Thymus (tissue), 11 donors: ENCODE data around the gene DYDC2. TPM values are rescaled to one million over a fixed set of nuclear protein-coding genes. Genes with fewer than 3 reads are reported as not detected.
A peak's percentile ranks its signal among the peaks of the same experiment; 100 is the strongest.

ENCODE experiments used
- DNase-seq, 9 donors: peaks; one replicate each; pipeline ENCODE4 v3.0.0-alpha.2; 2013; ENCODE audit warnings: low spot score in 9 of 9, low read depth in 6 of 9, missing footprints in 1 of 9
- H3K27ac ChIP-seq, 2 donors: one replicate each; pipeline ENCODE4 v1.5.1; 2013; ENCODE audit warnings: control low read depth in 1 of 2, low read depth in 1 of 2, low read length in 1 of 2, mild to moderate bottlenecking in 1 of 2, moderate library complexity in 1 of 2
- H3K27me3 ChIP-seq, 2 donors: one replicate each; pipeline ENCODE4 v1.5.1; 2013; ENCODE audit warnings: low read length in 1 of 2; ENCODE audit not compliant: control insufficient read depth in 2 of 2, insufficient read depth in 1 of 2
- H3K36me3 ChIP-seq, 2 donors: one replicate each; pipeline ENCODE4 v1.5.1; 2013; ENCODE audit warnings: low read length in 1 of 2, mild to moderate bottlenecking in 1 of 2, moderate library complexity in 1 of 2; ENCODE audit not compliant: control insufficient read depth in 2 of 2, insufficient read depth in 2 of 2
- H3K4me1 ChIP-seq, 2 donors: one replicate each; pipeline ENCODE4 v1.5.1; 2013; ENCODE audit warnings: low read length in 2 of 2; ENCODE audit not compliant: control insufficient read depth in 2 of 2, insufficient read depth in 2 of 2
- H3K4me3 ChIP-seq, 2 donors: one replicate each; pipeline ENCODE4 v1.5.1; 2013; ENCODE audit warnings: low read length in 2 of 2, control low read depth in 1 of 2, mild to moderate bottlenecking in 1 of 2
- H3K9me3 ChIP-seq, 2 donors: one replicate each; pipeline ENCODE4 v1.5.1; 2013; ENCODE audit warnings: low read length in 1 of 2, mild to moderate bottlenecking in 1 of 2; ENCODE audit not compliant: control insufficient read depth in 2 of 2, insufficient read depth in 1 of 2
- WGBS: extraction: QIAGEN DNeasy Blood & Tissue Kit; methylation state at CpG from one replicate; pipeline ENCODE4 v1.1.7; 2013; 5-methylcytosine and 5-hydroxymethylcytosine counted together
- polyA plus RNA-seq: library from polyadenylated mRNA; stranded (reverse); fragments of 200-250 nt; gene quantifications from one replicate; pipeline ENCODE4 v1.2.3, GENCODE V29; 2013
- total RNA-seq: library from RNA; stranded (reverse); fragments of 120-200 nt; gene quantifications from one replicate; pipeline ENCODE4 v1.2.4, GENCODE V29; 2013
- donor health status: healthy.

Gene DYDC2
- total and polyA plus RNA-seq, 2 donors: 0.05 to 0.52 TPM

DNA sequence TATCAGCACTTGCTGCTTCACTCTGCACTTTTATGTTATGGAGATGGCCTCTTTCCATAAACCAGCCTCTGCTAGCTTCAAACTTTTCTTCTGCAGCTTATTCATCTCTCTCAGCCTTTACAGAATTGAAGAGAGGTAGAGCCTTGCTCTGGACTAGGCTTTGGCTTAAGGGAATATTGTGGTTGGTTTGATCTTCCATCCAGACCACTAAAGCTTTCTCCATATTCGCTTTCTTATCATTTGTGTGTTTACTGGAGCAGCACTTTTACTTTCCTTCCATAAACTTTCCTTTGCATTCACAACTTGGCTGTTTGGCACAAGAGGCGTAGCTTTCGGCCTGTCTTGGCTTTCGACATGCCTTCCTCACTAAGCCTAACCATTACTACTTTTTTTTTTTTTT is 23.6 kb downstream of the DYDC2 start:
- WGBS: 97% methylated on average over 4 of the region's 4 CpGs

DNA sequence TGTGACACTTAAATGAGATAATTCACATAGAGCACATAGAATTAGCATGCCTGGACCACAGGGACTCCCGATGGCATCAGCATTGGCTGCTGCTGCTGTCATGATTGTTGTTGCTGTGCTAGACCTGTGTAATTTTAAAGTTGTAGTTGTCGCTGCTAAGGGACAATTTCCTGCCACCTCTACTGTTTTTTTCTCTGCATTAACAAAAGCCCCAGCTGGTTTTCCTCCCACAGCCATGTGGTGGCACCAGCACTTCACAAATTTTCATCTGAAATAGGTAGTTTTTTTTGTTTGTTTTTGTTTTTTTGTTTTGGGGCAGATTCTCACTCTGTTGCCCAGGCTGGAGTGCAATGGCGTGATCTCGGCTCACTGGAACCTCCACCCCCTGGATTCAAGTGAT is 26.4 kb downstream of the DYDC2 start:
- H3K4me1 ChIP-seq: peaks cover 3 to 5% of the 10 kb centered on the region in 2 donors
- H3K27ac ChIP-seq: no peak overlapping the region
- H3K9me3 ChIP-seq: no peaks in the 10 kb centered on the region
- H3K4me3 ChIP-seq: no peak overlapping the region
- no peaks in the 10 kb centered on the region for H3K27me3 ChIP-seq
- H3K36me3 ChIP-seq: no peaks in the 10 kb centered on the region
- peak; percentile 29 to 85 (median 51) for DNase-seq
- 8% methylated on average over 4 of the region's 4 CpGs for whole genome bisulfite sequencing

More for the DNA sequence above, 23.6 kb downstream of the DYDC2 start:
- Histone ChIP-seq H3K9me3 (no peaks in the 10 kb centered on the region), H3K4me3 (no peak overlapping the region), H3K4me1 (peaks cover 3 to 5% of the 10 kb centered on the region in 2 donors), H3K36me3 (no peaks in the 10 kb centered on the region), H3K27ac (no peak overlapping the region), H3K27me3 (no peaks in the 10 kb centered on the region)
- DNase-seq: no peak

DNA sequence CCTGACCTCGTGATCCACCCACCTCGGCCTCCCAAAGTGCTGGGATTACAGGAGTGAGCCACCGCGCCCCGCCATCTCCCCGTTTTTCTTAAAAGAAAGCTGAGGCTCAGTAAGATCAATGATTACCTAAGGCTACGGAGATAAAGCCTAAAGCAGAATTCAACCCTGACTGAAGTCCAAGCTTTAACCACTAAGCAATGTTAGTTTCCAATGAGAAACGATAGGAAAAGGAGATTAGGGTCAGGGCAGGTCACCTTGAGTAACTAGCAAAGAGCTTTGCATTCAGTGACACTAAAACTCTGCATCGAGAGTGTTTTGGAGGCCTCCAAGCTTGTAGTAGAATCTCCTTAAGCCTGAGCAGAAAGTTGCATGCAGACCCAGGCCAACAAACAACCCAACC is 34.2 kb downstream of the DYDC2 start:
- Histone ChIP-seq H3K9me3 (no peaks in the 10 kb centered on the region), H3K4me1 (peaks cover 0 to 5% of the 10 kb centered on the region in 2 donors), H3K36me3 (no peaks in the 10 kb centered on the region), H3K27ac (no peak overlapping the region), H3K27me3 (peaks cover 0 to 3% of the 10 kb centered on the region in 2 donors), H3K4me3 (no peak overlapping the region)
- no peak for DNase-seq
- WGBS: 88% methylated on average over 9 of the region's 9 CpGs

DNA sequence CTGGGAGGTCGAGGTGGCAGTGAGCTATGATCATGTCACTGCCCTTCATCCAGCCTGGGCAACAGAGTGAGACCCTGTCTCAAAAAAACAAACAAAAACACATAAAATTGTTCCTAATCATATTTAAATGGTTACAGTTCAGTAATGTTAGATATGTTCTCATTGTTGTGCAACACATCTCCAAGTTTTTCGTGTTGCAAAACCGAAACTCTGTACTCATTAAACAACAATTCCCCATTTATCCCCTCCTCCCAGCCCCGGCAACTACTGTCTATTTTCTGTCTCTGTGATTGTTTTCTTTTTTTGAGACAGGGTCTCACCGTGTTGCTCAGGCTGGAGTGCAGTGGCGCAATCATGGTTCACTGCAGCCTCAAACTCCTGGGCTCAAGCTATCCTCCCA is 35.7 kb downstream of the DYDC2 start:
- Histone ChIP-seq H3K27ac (no peak overlapping the region), H3K36me3 (no peaks in the 10 kb centered on the region), H3K9me3 (no peaks in the 10 kb centered on the region), H3K4me3 (no peak overlapping the region), H3K27me3 (peaks cover 0 to 4% of the 10 kb centered on the region in 2 donors), H3K4me1 (peaks cover 0 to 5% of the 10 kb centered on the region in 2 donors)
- no peak for DNase-seq
- WGBS: 97% methylated on average over 6 of the region's 6 CpGs

DNA sequence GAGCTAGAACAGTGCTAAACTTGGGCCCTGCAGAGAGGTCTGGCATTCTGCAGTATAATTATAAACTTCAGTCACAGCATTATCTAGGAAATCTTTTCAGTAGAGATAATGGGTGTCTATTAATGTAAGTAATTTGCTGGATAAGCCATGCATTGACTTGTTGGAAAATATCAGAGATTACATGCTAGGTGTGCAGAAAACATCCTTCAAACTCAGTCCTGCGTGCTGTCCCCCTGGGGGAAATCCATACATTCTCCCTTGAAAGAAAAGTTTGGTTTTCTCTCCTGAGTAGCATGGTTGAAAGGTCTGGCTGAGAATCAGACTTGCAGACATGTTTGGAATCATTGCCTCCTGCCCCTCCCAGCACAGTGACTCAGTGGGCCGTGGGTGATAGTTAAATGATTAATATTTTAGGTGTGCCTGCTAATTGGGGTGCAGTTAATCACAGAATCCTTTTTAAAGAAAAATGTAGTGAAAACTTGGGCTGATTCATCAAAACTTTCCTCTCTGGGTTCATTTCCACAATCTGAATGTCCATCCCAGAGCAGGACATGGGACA is 37.9 kb downstream of the DYDC2 start:
- no peak for DNase-seq
- no peak overlapping the region for H3K27ac ChIP-seq
- H3K27me3 ChIP-seq: peaks cover 0 to 4% of the 10 kb centered on the region in 2 donors
- WGBS: 98% methylated on average over 2 of the region's 2 CpGs
- H3K36me3 ChIP-seq: no peaks in the 10 kb centered on the region
- no peaks in the 10 kb centered on the region for H3K4me1 ChIP-seq
- H3K9me3 ChIP-seq: no peaks in the 10 kb centered on the region
- no peak overlapping the region for H3K4me3 ChIP-seq

DNA sequence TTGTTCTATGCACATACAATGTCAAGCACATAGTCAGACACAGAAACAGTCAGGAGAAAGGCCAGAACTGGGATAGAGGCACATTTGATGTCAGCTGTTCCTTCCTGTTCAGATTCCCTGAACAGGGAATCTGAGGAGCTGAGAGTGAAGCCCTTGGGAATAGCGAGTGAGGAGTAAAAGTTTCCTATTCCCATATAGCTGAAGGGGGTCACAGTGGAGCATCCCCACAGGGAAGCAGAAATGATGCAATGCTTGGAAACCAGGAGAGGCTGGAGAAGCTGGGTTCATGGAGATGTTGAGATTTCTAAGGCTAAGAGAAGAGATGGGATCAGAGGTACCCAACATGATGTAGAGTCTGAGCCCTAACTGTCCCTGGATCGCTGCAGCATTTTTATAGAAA is 40.4 kb downstream of the DYDC2 start:
- H3K4me3 ChIP-seq: no peak overlapping the region
- H3K27me3 ChIP-seq: peaks cover 0 to 4% of the 10 kb centered on the region in 2 donors
- 97% methylated on average over 2 of the region's 2 CpGs for WGBS
- no peaks in the 10 kb centered on the region for H3K4me1 ChIP-seq
- no peak for DNase-seq
- no peak overlapping the region for H3K27ac ChIP-seq
- H3K36me3 ChIP-seq: no peaks in the 10 kb centered on the region
- H3K9me3 ChIP-seq: no peaks in the 10 kb centered on the region

DNA sequence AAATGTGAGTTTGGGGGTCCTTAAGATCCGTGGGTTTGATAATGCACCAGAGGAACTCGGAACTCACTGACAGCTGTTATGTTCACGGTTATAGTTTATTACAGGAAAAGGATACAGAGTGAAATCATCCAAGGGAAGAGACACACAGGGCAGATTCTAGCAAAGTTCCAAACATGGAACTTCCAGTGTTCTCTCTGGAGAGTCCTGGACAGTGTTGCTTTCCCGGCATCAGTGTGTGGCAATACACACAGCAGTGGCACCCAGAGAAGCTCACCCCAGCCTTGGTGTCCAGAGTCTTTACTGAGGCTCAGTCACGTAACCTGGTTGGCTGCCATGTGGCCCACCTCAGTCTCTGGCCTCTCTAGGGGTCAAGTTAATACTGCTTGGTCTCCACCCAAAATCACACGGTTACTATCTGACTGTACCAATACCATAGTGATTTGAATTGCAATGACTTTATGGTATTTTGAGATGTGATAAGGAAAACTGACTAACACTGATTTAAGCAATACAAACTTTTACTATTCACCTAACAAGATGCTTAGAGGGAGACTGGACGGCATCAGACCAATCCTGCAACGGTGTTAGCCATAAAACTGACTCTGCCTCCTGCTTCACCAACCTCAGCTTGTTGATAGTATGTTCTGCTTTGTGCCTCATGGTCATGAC is 43.7 kb downstream of the DYDC2 start:
- Histone ChIP-seq H3K36me3 (no peaks in the 10 kb centered on the region), H3K9me3 (no peaks in the 10 kb centered on the region), H3K27ac (no peak overlapping the region), H3K4me3 (no peak overlapping the region), H3K4me1 (no peaks in the 10 kb centered on the region), H3K27me3 (peaks cover 0 to 4% of the 10 kb centered on the region in 2 donors)
- 82% methylated on average over 8 of the region's 8 CpGs for WGBS
- DNase-seq: no peak

DNA sequence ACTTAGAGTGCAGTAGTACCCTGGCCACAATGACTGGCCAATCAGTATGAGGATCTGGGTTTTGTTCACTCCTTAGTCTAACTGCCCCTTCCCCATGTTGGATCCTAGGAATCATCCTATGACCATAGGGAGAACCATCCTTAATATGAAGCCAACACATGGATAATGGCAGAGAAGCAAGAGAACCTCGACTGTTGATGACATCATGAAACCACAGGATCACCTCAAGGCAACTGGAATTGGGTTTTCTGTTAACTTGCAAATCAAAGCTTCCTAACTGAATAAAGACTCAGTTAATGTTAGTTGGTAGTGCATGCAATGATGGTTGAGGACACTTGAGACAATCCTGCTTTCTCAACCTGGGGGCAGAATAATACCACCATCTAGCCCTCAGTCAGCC is 48.5 kb downstream of the DYDC2 start:
- Histone ChIP-seq H3K4me1 (peaks cover 0 to 19% of the 10 kb centered on the region in 2 donors), H3K36me3 (no peaks in the 10 kb centered on the region), H3K27ac (no peak overlapping the region), H3K4me3 (no peak overlapping the region), H3K27me3 (peaks cover 0 to 10% of the 10 kb centered on the region in 2 donors), H3K9me3 (no peaks in the 10 kb centered on the region)
- WGBS: 72% methylated on average over 1 of the region's 1 CpG
- DNase-seq: no peak

DNA sequence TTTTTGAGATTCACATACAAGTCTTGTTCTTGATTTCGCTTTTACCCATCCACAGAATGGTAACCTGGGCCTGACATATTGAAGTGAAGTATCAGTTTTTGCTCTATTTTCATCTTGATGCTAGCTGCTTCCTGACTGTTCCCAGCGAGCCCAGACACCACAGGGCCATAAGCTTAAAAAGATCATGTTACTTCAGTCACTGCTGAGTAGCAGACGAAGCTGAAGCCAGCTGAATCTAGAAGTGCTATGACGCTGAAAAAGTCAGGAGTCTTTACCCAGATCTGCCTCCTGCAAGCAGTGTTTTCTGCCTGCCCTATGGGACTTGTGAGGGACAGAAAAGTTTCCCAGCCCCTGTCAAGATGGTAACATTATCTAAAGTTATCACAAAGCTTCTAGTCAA is 49.0 kb downstream of the DYDC2 start:
- Histone ChIP-seq H3K9me3 (no peaks in the 10 kb centered on the region), H3K4me1 (peaks cover 0 to 24% of the 10 kb centered on the region in 2 donors), H3K27me3 (peaks cover 0 to 10% of the 10 kb centered on the region in 2 donors), H3K36me3 (no peaks in the 10 kb centered on the region), H3K27ac (no peak overlapping the region), H3K4me3 (no peak overlapping the region)
- no peak for DNase-seq
- WGBS: 80% methylated on average over 4 of the region's 4 CpGs
